ENCODE data around the gene GPHN.

DNA sequence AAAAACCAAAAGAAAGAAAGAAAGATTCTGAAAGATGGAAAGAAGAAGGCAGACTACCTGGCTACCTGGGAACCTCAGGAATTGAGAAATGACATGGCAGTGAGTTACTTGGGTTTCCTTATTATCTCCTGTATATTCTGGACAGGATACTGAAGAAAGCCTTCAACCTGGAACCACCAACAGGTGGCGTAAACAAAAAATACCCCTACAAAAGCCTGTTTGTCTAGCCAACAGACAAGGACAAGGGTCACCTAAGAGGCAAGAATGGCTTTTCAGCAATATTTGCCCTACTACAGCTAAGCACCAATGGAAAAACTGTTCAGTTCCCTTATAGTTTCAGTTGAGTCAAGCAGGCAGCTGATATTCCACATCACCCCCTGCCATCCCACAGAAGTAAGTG is 274.9 kb downstream of the GPHN start:
- TF ChIP-seq CTCF (conservative IDR thresholded peaks at IDR 0.05 in 1 of 2, IDR thresholded peaks at IDR 0.05 in 1 of 2; ENCODE audit: extremely low read depth in 1 of 2, insufficient read depth in 1 of 2, low read depth in 1 of 2, low read length in 2 of 2) (no peak), EZH2 (IDR thresholded peaks at IDR 0.05; ENCODE audit: borderline replicate concordance, low read length) (no peak)

All from mammary epithelial cell (primary cell).